SK-N-SH (cell line): ENCODE data around the gene ZNF793.
A peak's percentile ranks its signal among the peaks of the same experiment; 100 is the strongest.

Experiments
- EP300 ChIP-seq, 2 experiments: IDR thresholded peaks; 2 replicates each; pipeline versions ENCODE4 v1.4.0 to v1.6.1; 2012; ENCODE audit warnings: borderline replicate concordance in 1 of 2, low read depth in 1 of 2, low read length in 1 of 2
- GABPA ChIP-seq: IDR thresholded peaks from 2 replicates; pipeline ENCODE4 v1.4.0; 2012; ENCODE audit warnings: low read depth, mild to moderate bottlenecking
- GATA2 ChIP-seq: sonication (generic); formaldehyde crosslinking; IDR thresholded peaks from 2 replicates; pipeline ENCODE4 v1.5.0; 2020; ENCODE audit warnings: mild to moderate bottlenecking, missing genetic modification reagents
- POLR2AphosphoS5 ChIP-seq: IDR thresholded peaks from 2 replicates; pipeline ENCODE4 v1.6.1; 2012; ENCODE audit warnings: low read depth, low read length
- RAD21 ChIP-seq: IDR thresholded peaks from 2 replicates; pipeline ENCODE4 v1.6.1; 2012; ENCODE audit warnings: mild to moderate bottlenecking, low read length
- TAF1 ChIP-seq: IDR thresholded peaks from 2 replicates; pipeline ENCODE4 v1.6.1; 2012; ENCODE audit warnings: low read depth, mild to moderate bottlenecking, low read length, moderate library complexity, borderline replicate concordance
- TCF12 ChIP-seq: IDR thresholded peaks from 2 replicates; pipeline ENCODE4 v1.4.0; 2012
- YY1 ChIP-seq: IDR thresholded peaks from 2 replicates; pipeline ENCODE4 v1.4.0; 2012; ENCODE audit warnings: low read depth, mild to moderate bottlenecking
- TF ChIP-seq, protein P1 (sequence below): fragments of 200-600 bp; sonication (generic); IDR thresholded peaks from 2 replicates; pipeline ENCODE4 v1.6.1; 2017; ENCODE audit warnings: antibody characterized with exemption, mild to moderate bottlenecking, moderate library complexity

- TF ChIP-seq, protein P1, sequence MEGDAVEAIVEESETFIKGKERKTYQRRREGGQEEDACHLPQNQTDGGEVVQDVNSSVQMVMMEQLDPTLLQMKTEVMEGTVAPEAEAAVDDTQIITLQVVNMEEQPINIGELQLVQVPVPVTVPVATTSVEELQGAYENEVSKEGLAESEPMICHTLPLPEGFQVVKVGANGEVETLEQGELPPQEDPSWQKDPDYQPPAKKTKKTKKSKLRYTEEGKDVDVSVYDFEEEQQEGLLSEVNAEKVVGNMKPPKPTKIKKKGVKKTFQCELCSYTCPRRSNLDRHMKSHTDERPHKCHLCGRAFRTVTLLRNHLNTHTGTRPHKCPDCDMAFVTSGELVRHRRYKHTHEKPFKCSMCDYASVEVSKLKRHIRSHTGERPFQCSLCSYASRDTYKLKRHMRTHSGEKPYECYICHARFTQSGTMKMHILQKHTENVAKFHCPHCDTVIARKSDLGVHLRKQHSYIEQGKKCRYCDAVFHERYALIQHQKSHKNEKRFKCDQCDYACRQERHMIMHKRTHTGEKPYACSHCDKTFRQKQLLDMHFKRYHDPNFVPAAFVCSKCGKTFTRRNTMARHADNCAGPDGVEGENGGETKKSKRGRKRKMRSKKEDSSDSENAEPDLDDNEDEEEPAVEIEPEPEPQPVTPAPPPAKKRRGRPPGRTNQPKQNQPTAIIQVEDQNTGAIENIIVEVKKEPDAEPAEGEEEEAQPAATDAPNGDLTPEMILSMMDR, result peak; percentile 48; the same call in 1 of the 2 replicates
- TF ChIP-seq GABPA (no peak), YY1 (no peak), TAF1 (no peak), GATA2 (no peak), EP300 (IDR thresholded peaks at IDR 0.05; ENCODE audit: borderline replicate concordance in 1 of 2, low read depth in 1 of 2, low read length in 1 of 2) (no peak), POLR2AphosphoS5 (no peak), TCF12 (no peak), RAD21 (peak; percentile 44)
These were observed 44.6 kb downstream of the ZNF793 start for GRCh38 chr19:37551129-37551993.
